Measurements from ENCODE around the gene RILPL1.

- TF ChIP-seq CTCF (IDR thresholded peaks at IDR 0.05; ENCODE audit: low read length) (no peak), EZH2 (IDR thresholded peaks at IDR 0.05; ENCODE audit: borderline replicate concordance, low read length) (no peak)
Observed at GRCh38 chr12:123571343-123571813, 37.9 kb upstream of the RILPL1 start.
